Brain pericyte (primary cell): ENCODE data around the gene EBI3.
"Not testable (repeated sequence)": the region's sequence is repeated elsewhere in the genome, so short reads cannot be mapped to it uniquely, and the experiment has no call there.

Experiments
- DNase-seq: peaks from one replicate; pipeline ENCODE4 v3.0.0-alpha.2; 2012; ENCODE audit warnings: low read depth, low spot score

The EBI3 gene

DNA sequence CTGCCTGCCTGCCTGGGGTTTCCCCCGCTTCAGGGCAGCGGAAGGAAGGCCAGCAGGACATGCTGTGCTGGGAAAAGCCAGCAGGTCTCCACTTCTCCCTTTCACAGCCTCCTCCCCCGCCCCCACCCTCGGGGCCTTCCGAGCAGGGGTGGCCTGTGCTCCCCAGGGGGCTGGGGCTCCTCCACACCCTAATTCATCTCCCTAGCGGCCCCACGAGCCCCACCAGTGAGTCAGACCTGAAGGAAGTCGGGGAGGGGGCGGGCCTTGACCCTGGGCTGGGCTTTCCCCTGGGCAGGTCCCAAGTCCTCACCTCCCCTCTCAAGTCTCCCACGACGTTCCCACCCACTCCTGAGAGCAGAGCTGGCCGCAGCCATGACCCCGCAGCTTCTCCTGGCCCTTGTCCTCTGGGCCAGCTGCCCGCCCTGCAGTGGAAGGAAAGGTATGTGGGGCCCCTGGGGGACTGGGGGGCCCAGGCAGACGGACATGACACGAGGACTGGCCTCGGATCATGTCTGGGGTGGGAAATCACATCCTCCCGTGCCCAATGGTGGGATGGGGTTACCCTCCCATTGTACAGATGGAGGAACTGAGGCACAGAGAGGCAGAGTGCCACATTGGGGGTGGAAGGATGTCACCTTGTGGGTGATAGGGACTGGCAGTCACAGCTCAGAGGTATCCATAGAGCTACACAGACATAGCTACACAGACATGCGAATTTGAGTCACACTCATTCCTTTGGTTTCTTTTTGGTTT lies at the start of gene EBI3:
TSS of gene EBI3 (plus strand) at position 345 of the 753 bp plus-strand sequence. CDS start at position 373, 28 bp downstream.
- peak; percentile 21 for DNase-seq

DNA sequence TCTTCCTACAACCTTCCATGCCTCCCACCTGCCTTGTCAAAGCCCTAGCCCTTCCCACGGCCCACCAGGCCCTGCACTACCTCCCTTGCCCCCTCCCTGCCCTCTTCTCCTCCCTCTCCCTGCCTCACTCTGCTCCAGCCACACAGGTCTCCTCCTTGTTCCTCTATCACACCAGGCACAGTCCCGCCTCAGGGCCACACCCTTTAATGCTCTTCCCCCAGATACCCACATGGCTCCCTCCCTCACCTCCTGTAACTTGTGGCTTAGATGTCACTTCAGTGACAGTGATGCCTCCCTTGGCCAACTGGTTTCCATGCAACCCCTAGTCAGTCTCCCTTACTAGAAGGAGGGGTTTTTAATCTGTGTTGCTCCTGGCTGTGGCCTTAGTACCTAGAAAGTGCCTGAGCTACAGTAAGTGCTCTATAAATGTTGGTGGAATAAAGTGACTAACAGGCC lies 48.2 kb upstream of the EBI3 start:
- DNase-seq: no peak

DNA sequence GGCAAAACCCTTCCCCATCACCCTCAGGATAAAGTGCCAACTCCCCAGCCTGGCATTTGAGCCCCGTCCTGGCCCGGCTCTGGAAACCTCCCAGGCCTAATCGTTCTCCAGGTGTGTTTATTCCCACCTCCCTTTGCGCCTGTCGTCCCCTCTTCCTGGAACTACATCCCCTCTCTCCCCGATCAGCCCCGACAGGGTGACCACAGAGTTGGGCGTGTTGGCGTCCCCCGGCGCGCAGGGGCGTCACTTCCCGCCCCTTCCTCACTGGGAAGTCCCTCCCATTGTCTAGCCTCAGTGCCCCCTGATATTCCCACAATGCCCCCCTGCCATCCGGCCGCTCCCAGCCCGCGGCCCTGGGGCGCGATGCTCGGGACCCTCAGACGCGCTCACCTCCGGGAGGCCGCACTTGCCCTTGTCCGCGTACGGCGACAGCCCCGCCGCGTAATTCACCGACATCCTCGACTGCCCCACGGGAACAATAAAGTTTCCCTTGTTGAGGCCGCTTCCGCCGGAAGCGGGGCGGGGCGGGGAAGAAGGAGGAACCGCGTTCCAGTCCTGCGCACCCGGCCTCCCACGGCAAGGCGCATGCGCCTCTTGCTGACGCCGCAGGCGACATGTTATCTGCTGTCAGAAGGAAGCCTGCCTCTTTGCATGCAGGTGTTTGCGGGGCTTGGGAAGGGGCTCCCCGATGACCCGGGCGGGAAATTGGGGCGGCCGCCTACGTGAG lies 47.1 kb upstream of the EBI3 start, which contains the start of the genes ANKRD24 and SIRT6:
TSS of gene ANKRD24 (plus strand) at position 606 of the 727 bp plus-strand sequence. CDS start 3,737 bp downstream, outside the sequence.
TSS of gene SIRT6 (minus strand) at position 480 of the 727 bp plus-strand sequence. CDS start at position 456, 24 bp downstream.
- peak; percentile 83 for DNase-seq

DNA sequence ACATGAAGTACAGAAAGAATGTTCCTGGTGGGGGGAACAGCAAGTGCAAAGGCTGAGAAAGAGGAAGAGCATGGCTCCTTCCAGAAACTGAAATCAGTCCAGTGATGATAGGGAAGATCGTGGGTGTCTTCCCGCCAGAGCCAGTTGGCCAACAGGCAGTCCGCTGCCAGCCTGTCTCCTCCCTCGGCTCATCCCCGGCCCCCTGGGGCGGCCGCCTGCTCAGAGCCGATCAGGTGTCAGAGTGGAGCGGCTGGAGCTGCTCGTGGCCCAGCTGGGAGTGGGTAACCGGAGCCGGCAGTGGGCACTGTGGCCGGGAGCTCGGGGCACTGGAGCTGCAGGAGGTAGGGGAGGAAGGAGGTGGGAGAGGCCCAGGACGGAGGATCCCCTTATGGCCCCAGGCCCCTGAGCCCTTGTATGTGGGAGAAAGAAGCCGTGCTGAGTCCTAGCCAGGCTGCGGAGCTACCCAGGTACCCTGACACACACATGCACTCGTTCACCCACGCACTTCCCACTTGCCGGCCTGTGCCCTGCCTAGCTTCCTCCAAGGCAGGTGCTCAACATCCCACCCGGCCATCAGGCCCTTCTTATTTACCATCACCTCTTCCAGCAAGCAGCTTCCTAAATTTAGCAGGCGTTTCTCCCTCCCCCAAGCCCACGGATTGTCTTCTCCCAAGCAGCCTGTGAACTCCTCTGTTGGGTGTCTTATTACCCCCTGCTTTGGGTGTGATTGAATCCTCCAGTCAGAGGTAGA lies 45.2 kb upstream of the EBI3 start:
- no peak for DNase-seq

DNA sequence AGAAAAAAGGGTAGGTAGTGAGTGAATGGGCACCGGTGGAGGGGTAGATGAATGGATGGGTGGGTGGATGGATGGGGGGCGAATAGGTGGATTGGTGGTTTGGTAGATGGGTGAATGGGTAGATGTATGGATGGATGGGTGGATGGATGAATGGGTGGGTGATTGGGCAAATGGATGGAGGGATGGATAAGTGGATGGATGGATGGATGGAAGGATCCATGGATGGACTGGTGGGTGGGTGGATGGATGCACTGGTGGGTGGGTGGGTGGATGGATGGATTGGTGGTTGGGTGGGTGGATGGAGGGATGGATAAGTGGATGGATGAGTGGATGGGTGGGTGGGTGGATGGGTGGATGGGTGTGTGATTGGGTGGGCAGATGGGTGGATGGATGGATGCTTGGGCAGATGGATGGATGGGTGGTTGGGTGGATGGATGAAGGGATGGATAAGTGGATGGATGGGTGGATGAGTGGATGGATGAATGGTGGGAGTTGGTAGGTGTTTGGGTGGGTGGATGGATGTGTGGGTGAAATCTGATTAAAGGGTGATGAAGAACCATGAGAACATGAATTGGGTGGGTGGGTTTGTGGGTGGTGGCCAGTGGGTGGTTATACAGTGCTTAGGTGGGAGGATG lies 44.5 kb upstream of the EBI3 start:
- no peak for DNase-seq

DNA sequence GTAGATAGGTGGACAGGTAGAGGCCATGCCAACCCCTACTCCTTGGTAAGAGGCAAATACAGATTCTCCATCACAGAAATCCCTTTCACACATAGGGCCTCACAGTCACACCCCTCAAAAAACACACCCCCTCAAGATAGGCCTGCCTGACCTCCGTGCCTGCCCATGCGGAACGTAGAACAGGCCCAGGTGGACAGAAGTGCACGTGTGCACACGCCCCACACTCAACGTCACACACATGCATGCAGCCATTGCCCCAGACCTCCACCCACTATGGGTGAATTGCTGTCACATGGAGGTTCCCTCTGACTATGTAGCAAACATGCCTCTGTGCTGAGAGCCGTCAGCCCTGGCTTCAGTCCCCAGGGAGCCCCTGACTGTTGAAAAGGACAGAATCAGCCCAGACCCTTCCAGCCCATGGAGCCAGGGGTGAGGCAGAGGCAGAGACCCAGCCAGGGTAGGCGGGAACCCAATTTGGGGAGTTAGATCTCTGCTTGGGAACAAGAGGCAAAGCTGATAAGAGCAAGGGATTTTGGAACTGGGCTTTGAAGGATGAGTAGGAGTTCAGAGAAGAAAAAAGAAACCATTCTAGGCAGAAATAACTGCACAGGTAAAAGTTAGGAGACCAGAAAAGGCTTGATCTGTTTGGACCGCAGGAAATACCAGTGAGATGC lies 43.8 kb upstream of the EBI3 start:
- no peak for DNase-seq

DNA sequence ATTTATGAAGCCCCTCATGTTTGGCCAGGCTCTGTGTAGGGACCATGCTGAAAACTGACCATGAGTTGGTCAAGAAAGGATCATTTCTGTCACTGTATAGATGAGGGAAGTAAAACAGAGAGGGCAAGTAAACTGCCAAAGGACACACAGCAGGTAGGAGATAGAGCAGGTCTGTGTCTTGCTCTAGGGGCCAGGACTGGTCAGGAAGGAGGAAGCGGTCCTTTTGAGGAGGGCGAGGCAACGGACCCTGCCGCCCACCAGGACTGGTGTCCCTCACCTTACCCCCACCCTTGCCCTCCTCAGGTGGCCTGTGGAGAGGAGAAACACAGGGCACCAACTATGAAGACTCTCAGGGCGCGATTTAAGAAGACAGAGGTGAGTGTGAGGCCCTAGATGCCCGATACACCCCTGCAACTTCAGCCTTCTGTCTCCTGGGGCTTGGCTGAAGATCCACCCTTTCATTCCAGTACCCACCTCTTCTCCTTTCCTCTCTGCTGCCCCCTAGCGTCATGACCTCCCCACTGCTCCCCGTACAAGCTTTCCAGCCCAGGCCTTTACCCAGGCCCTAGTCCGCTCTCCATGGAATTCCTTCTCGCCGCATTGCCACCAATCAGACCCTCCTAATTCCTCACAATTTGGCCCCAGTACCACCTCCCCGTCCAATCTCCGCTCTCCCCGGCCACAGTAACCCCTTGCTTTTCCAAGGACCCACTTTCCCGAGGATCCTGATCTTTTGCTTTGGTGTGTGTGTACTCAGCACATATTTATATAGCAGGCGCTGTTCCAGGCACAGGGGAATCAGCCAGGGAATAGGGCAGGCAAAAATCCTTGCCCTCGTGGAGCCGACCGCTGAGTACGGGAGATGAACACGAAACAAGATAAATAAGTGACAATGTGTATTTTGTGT lies 43.0 kb upstream of the EBI3 start:
- DNase-seq: no peak

DNA sequence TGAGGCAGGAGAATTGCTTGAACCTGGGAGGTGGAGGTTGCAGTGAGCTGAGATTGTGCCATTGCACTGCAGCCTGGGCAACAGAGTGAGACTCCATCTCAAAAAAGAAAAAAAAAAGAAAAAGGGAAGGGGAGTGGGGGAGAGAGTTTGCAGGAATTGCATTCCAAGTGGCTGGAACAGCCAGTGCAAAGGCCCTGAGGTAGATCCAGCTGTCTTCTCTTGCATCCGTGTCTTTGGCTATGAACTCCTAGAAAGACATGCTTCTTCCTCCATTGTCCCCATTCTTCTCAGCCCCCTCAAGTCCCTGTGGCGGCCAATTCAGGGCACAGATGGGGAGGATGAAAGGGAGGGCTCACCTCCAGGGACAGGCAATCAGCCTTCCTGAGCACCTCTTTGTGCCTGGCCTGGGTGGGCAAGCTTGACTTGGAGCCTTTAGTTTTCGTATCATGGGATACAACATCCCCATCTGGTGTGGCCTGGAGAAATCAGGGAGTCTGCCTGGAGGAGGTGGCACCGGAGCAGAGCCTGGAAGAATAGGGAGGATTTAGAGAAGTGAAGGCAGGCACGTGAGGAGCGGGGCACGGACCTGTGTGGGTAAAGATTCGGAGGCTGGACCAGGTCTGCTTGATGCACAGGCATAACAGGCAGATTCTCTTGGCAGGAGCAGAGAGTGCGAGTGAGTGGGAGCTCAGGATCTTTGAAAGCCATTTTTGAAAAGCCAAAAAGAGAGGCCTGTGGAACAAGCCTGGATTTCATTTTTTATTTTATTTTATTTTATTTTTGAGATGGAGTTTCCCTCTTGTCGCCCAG lies 41.8 kb upstream of the EBI3 start:
- DNase-seq: no peak

DNA sequence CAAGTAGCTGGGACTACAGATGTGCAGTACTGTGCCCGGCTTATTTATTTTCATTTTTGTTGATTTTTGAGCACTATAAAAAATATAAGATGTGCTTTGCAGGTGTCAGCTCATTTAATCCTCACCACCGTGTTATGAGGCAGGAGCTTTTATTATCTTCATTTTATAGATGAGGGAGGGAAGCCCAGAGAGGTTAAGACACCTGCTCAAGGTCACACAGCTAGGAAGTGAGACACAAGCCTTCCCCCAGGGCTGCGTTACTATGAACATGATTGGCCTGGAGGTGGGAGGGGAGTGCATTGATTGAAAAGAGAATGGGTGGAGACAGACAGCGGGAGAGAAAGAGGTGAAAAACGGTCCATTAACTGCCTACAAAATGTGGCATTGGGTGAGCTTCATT lies 39.7 kb upstream of the EBI3 start:
- no peak for DNase-seq

DNA sequence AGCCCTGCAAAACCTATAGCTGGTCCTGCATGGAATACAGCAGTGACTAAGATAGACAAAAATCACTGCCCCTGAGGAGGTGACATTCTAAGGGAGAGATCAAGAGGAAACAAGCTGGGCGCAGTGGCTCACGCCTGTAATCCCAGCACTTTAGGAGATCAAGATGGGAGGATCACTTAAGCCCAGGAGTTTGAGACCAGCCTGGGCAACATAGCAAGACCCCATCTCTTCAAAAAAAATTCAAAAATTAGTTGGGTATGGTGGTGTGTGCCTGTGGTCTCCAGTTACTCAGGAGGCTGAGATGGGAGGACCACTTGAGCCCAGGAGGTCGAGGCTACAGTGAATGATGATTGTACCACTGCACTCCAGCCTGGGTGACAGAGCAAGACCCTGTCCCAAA lies 36.8 kb upstream of the EBI3 start:
- DNase-seq: not testable (repeated sequence)

DNA sequence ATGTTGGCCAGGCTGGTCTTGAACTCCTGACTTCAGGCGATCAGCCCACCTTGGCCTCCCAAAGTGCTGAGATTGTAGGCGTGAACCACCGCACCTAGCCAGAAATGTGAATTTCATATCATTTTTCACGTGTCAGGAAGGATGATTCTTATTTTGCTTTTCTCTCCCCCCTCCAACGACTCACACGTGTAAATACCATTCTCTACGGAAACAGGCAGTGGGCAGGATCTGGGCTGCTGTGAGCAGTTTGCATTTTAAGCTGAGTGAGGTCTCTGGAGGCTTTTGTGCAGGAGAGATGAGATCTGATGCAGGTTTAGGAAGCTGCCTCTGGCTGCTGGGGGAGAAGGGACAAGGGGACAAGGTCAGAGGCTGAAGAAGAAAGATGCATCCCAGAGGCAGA lies 35.0 kb upstream of the EBI3 start:
- no peak for DNase-seq

DNA sequence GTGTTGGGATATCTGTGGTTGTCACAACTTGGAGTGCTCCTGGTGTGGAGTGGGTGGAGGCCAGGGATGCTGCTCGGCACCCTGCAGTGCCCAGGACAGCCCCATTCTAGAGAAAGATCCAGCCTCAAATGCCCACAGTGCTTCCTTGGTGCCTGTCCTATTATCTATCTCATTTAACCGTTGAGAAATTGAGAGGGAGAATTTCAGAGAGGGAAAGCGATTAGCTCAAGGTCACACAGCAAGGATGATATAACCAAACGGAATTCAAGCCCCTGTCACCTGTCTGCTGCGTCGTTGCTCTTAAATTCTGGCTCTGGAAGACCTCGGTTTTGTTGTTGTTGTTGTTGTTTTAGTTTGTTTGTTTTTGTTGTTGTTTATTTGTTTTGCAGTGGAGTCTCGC lies 33.3 kb upstream of the EBI3 start:
- DNase-seq: no peak

DNA sequence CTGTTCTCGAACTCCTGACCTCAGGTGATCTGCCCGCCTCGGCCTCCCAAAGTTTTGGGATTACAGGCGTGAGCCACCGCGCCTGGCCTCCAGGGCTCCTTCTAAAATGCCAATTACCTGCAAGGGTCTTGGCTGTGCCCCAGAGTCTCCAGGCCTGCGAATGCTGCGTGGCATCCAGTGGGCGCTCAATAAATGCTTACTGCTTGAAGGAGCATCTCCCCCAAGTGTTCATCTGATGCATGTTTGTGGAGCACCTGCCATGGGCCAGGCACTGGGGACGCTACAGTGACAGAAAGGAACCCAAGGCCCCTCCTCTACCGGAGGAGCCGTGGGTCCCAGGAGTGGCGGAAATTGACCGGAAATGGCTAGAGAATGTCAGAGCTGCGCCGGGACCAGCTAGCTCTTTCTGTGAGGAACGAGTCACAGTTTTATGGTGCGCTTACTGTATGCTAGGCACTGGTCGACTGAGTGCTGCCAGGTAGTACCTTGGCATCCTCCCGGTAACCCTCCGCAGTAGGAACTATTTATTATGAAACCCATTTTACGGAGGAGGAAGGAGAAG lies 32.7 kb upstream of the EBI3 start:
- DNase-seq: no peak

DNA sequence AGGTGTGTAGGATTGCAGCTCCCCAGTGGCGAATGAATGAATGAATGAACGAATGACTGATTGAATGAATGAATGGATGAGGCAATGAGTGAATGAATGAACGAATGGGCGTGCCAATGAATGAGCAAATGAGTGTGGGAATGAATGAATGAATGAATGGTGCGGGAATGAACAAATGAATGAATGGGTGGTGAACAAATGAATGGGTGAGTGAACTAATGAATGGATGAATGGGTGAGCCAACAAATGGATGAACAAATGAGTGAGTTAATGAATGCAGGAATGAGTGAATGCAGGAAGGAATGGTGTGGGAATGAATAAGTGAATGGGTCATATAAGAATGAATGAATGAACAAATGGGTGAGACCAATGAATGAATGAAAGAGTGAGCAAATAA lies 32.1 kb upstream of the EBI3 start:
- DNase-seq: no peak

DNA sequence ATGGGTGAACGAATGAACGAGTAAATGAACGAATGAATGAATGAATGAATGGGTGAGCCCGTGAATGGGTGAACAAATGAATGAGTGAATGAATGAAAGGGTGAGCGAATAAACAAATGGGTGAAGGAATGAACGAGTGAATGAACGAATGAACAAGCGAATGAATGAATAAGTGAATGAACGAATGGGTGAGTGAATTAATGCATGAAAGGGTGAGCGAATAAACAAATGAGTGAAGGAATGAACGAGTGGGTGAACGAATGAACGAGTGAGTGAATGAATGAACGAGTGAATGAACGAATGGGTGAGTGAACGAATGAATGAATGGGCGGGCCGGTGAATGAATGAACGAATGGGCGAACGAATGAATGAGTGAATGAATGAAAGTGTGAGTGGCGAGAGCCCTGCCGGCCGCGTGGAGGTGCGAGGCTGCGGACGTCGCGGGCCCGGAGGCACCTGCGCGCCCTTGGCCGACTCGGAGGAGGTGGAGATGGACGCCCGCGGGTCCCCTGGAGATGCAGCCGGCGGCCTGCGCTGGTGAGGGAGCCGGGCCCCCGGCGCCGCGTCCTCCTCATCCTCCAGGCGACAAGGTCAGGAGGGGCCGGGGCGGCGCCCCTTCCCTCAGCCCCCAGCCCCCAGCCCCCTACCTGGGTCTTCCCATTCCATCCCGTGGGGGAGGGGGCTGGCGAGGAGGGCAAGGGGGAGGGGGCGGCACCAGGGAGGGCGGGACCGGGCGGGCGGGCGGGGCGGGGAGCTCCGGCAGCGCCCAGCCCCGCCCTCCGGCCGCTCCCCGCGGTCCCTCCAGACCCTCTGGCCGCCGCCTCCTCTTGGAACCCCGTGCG lies 31.5 kb upstream of the EBI3 start:
- no peak for DNase-seq

DNA sequence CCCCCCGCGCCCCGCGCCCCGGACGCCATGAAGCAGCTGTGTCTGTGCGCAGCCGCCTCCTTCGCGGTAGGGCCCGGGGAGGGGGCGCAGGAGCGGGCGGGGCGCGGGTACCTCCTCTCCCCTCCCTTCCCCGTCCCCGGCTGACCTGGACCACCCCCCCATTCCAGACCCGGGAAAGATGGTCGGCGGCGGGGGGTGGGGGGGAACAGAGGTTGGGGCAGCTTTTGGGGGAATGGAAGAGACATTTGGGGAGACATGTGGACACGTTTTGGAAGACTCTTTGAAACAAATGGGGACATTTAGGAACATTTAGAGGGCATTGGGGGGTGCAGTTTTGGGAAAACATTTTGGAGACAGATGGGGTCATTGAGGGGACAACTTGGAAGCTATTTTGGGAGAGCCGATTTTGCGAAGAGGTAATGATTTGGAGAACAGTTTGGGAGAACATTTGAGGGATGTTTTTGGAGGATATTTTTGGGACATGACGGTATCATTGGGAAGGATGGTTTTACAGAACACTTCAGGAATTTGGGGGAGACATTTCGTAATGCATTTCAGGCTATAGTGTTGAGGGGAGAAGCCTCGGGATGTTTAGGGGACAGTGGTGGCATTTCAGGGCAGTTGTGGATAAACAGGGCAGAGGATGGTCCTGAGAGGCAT lies 30.7 kb upstream of the EBI3 start:
- DNase-seq: no peak

DNA sequence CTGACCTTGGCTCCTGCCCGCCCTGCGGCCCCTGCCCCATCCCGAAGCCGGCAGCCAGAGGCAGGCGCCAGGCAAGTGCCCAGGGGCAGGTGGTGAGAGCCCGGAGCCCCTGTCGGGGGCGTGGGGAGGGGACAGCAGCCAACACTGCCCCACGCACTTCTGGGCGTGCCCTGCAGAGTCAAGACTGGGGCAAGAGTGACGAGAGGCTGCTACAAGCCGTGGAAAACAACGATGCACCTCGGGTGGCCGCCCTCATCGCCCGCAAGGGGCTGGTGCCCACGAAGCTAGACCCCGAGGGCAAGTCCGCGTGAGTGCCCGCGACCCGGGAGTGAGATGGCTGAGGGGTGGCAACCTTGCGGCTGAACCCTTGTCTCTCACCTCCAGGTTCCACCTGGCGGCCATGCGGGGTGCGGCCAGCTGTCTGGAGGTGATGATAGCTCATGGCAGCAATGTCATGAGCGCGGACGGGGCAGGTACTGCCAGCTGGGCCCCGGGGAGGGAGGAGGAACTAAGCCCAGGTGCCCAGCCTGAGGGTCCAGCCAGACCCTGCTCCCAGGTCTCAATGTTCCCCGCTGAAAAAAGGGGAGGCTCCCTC lies 29.5 kb upstream of the EBI3 start:
- DNase-seq: no peak
